Neural progenitor cell (in vitro differentiated cells): ENCODE results near the gene MLKL. TPM values are rescaled to one million over a fixed set of nuclear protein-coding genes. Genes with fewer than 3 reads are reported as not detected.

Experiments used
- DNase-seq: peaks from one replicate; pipeline ENCODE4 v3.0.0-alpha.2; 2016; ENCODE audit warnings: low spot score
- H2AFZ ChIP-seq: fragments of 200-600 bp; sonication (generic); replicated peaks from 2 replicates; pipeline ENCODE4 v1.6.1; 2016; ENCODE audit warnings: antibody characterized with exemption
- H3F3A ChIP-seq: fragments of 200-600 bp; sonication (generic); 2 replicates; pipeline ENCODE4 v1.6.1; 2016; ENCODE audit warnings: antibody characterized with exemption, low read depth
- H3K27ac ChIP-seq: fragments of 200-600 bp; sonication (generic); 2 replicates; pipeline ENCODE4 v1.5.1; 2016; ENCODE audit warnings: mild to moderate bottlenecking
- H3K27me3 ChIP-seq: fragments of 200-600 bp; sonication (generic); 2 replicates; pipeline ENCODE4 v1.6.1; 2016; ENCODE audit warnings: mild to moderate bottlenecking, moderate library complexity
- H3K36me3 ChIP-seq: fragments of 200-600 bp; sonication (generic); 2 replicates; pipeline ENCODE4 v1.5.1; 2016
- H3K4me1 ChIP-seq: fragments of 200-600 bp; sonication (generic); 2 replicates; pipeline ENCODE4 v1.6.1; 2016; ENCODE audit warnings: mixed run types
- H3K4me2 ChIP-seq: fragments of 200-600 bp; sonication (generic); 2 replicates; pipeline ENCODE4 v1.6.1; 2016
- H3K4me3 ChIP-seq: fragments of 200-600 bp; sonication (generic); 2 replicates; pipeline ENCODE4 v1.5.1; 2016
- H3K79me2 ChIP-seq: fragments of 200-600 bp; sonication (generic); 2 replicates; pipeline ENCODE4 v1.6.1; 2016; ENCODE audit warnings: low read depth
- H3K9ac ChIP-seq: fragments of 200-600 bp; sonication (generic); 2 replicates; pipeline ENCODE4 v1.6.1; 2016
- H3K9me3 ChIP-seq: fragments of 200-600 bp; sonication (generic); 2 replicates; pipeline ENCODE4 v1.5.1; 2016; ENCODE audit warnings: low read depth
- H4K20me1 ChIP-seq: fragments of 200-600 bp; sonication (generic); 2 replicates; pipeline ENCODE4 v1.6.1; 2016; ENCODE audit warnings: low read depth
- H3K27ac Mint-ChIP-seq: 3 replicates; pipeline ENCODE4 v1.8.0; 2021; ENCODE audit warnings: mixed read lengths
- H3K27me3 Mint-ChIP-seq: 2 replicates; pipeline ENCODE4 v1.8.0; 2022; ENCODE audit warnings: low read depth, mild to moderate bottlenecking, inconsistent platforms, moderate library complexity, mixed read lengths; ENCODE audit not compliant: insufficient read depth
- H3K36me3 Mint-ChIP-seq: 3 replicates; pipeline ENCODE4 v1.8.0; 2021; ENCODE audit warnings: mixed read lengths
- H3K4me1 Mint-ChIP-seq: 3 replicates; pipeline ENCODE4 v1.8.0; 2021; ENCODE audit warnings: mixed read lengths
- H3K4me3 Mint-ChIP-seq: 3 replicates; pipeline ENCODE4 v1.8.0; 2021; ENCODE audit warnings: mild to moderate bottlenecking, moderate library complexity, mixed read lengths
- H3K9me3 Mint-ChIP-seq: 3 replicates; pipeline ENCODE4 v1.8.0; 2020; ENCODE audit warnings: mixed read lengths
- EZH2 ChIP-seq: fragments of 200-600 bp; sonication (generic); IDR thresholded peaks from 2 replicates; pipeline ENCODE4 v1.6.1; 2017; ENCODE audit warnings: antibody characterized with exemption, mild to moderate bottlenecking, moderate library complexity
- EZH2phosphoT487 ChIP-seq: fragments of 200-600 bp; sonication (generic); IDR thresholded peaks from 2 replicates; pipeline ENCODE4 v1.6.1; 2017; ENCODE audit warnings: antibody characterized with exemption
- total RNA-seq: library from RNA; depleted of rRNA; stranded (reverse); fragments of >200 nt; gene quantifications from 2 replicates; pipeline ENCODE4 v1.2.3, GENCODE V29; 2015; ENCODE audit warnings: low replicate concordance
- TF ChIP-seq, protein P1 (sequence below): fragments of 200-600 bp; sonication (generic); IDR thresholded peaks from 2 replicates; pipeline ENCODE4 v1.5.1; 2017; ENCODE audit warnings: antibody characterized with exemption, mild to moderate bottlenecking

The MLKL gene
- total RNA-seq, 1 donor from 2014 or later = 0.04 TPM

DNA sequence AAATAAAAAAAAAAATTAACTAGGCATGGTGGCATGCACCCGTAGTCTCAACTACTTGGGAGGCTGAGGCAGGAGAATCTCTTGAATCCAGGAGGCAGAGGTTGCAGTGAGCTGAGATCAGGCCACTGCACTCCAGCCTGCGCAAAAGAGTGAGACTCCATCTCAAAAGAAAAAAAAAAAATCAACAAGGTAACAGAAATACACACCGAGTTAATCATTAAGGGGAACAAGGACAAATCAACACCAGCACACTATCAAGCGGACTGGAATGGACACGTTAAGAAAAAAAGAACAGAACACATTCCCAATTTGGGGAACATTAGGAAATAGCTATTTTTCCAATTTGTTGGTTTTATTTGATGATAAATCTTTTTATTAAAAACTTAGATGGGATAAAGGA lies 65.4 kb downstream of the MLKL start:
- H3K9me3 Mint-ChIP-seq = no peaks in the 10 kb centered on the region
- no peak for DNase-seq
- H3K36me3 Mint-ChIP-seq = peaks cover 19% of the 10 kb centered on the region
- H3K36me3 ChIP-seq = peaks cover 24% of the 10 kb centered on the region
- no peaks in the 10 kb centered on the region for H3K27me3 Mint-ChIP-seq
- no peak overlapping the region for H3K27ac ChIP-seq
- H3K4me1 ChIP-seq = no peaks in the 10 kb centered on the region
- no peaks in the 10 kb centered on the region for H4K20me1 ChIP-seq
- no peaks in the 10 kb centered on the region for H3F3A ChIP-seq
- no peak for TF ChIP-seq EZH2
- TF ChIP-seq, protein P1, sequence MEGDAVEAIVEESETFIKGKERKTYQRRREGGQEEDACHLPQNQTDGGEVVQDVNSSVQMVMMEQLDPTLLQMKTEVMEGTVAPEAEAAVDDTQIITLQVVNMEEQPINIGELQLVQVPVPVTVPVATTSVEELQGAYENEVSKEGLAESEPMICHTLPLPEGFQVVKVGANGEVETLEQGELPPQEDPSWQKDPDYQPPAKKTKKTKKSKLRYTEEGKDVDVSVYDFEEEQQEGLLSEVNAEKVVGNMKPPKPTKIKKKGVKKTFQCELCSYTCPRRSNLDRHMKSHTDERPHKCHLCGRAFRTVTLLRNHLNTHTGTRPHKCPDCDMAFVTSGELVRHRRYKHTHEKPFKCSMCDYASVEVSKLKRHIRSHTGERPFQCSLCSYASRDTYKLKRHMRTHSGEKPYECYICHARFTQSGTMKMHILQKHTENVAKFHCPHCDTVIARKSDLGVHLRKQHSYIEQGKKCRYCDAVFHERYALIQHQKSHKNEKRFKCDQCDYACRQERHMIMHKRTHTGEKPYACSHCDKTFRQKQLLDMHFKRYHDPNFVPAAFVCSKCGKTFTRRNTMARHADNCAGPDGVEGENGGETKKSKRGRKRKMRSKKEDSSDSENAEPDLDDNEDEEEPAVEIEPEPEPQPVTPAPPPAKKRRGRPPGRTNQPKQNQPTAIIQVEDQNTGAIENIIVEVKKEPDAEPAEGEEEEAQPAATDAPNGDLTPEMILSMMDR = no peak
- no peak for TF ChIP-seq EZH2phosphoT487
- H3K4me1 Mint-ChIP-seq = no peaks in the 10 kb centered on the region
- H3K9me3 ChIP-seq = no peaks in the 10 kb centered on the region
- no peak overlapping the region for H3K4me3 Mint-ChIP-seq
- H2AFZ ChIP-seq = no peak overlapping the region
- no peak overlapping the region for H3K27ac Mint-ChIP-seq
- H3K4me2 ChIP-seq = no peak overlapping the region
- H3K27me3 ChIP-seq = no peaks in the 10 kb centered on the region
- H3K79me2 ChIP-seq = no peaks in the 10 kb centered on the region
- no peak overlapping the region for H3K9ac ChIP-seq
- no peak overlapping the region for H3K4me3 ChIP-seq

DNA sequence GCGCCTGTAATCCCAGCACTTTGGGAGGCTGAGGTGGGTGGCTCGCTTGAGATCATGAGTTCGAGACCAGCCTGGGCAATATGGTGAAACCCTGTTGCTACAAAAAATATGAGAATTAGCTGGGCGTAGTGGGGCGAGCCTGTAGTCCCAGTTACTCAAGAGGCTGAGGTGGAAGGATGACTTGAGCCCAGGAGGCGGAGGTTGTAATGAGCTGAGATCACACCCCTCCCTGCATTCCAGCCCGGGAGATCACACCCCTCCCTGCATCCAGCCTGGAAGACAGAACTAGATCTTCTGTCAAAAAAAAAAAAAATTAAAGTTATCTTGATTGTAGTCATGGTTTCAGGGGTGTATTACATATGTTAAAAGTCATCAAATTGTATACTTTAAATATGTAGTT lies 67.0 kb downstream of the MLKL start:
- Mint-ChIP-seq H3K4me3 (no peak overlapping the region), H3K27me3 (peaks cover 2% of the 10 kb centered on the region), H3K4me1 (no peaks in the 10 kb centered on the region), H3K9me3 (no peaks in the 10 kb centered on the region), H3K36me3 (peaks cover 22% of the 10 kb centered on the region), H3K27ac (no peak overlapping the region)
- H3K79me2 ChIP-seq = no peaks in the 10 kb centered on the region
- no peaks in the 10 kb centered on the region for H3K4me1 ChIP-seq
- no peak overlapping the region for H3K27ac ChIP-seq
- peaks cover 18% of the 10 kb centered on the region for H3K36me3 ChIP-seq
- no peak for DNase-seq
- H3K4me2 ChIP-seq = no peak overlapping the region
- no peaks in the 10 kb centered on the region for H3K9me3 ChIP-seq
- H3K4me3 ChIP-seq = no peak overlapping the region
- TF ChIP-seq, protein P1 = no peak
- no peak for TF ChIP-seq EZH2
- no peak for TF ChIP-seq EZH2phosphoT487
- no peaks in the 10 kb centered on the region for H3F3A ChIP-seq
- no peaks in the 10 kb centered on the region for H3K27me3 ChIP-seq
- H4K20me1 ChIP-seq = peaks cover 6% of the 10 kb centered on the region
- H3K9ac ChIP-seq = no peak overlapping the region
- no peak overlapping the region for H2AFZ ChIP-seq

DNA sequence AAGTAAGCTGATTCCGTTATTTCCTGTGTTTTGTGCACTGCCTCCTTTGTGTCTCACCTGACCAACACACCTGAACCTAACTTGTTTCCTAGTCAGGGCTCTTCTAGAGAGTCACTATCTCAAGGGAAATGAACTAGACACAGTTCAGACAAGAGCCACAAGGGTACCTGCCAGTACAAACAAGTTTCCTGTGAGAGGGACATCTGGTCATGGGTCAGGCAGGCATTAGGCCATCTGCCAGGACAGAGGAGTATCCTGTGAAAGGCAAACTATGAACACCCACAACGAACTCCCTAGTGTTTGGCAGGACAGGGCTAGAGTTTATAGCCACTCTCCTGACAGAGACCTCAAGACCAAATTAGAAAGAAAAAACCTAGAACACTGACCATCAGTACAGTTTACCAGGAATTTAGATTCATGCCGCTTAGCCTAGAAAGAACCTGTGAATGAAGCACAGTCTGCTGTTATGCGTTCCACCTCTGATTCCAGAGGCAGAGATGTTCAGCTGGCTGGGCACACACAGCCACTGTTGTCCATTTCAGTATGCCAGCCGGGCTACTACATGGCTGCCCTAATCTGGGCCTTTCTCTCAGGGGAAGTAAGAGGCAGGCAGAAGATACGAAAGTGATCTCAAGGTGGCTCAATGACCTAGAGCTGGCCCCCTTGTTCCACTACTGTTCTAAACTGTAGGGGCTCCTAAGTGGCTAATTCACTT lies 73.0 kb downstream of the MLKL start:
- Histone ChIP-seq H3K27me3 (no peaks in the 10 kb centered on the region), H3K4me1 (no peaks in the 10 kb centered on the region), H3K4me2 (no peak overlapping the region), H3K4me3 (no peak overlapping the region), H3K79me2 (peaks cover 4% of the 10 kb centered on the region), H3K9ac (no peak overlapping the region), H4K20me1 (peaks cover 30% of the 10 kb centered on the region), H3K36me3 (peaks cover 16% of the 10 kb centered on the region), H3K27ac (no peak overlapping the region), H3F3A (peaks cover 4% of the 10 kb centered on the region), H3K9me3 (no peaks in the 10 kb centered on the region), H2AFZ (no peak overlapping the region)
- Mint-ChIP-seq H3K27ac (no peak overlapping the region), H3K36me3 (peaks cover 28% of the 10 kb centered on the region), H3K4me3 (no peak overlapping the region), H3K9me3 (no peaks in the 10 kb centered on the region), H3K27me3 (peaks cover 4% of the 10 kb centered on the region), H3K4me1 (no peaks in the 10 kb centered on the region)
- DNase-seq = no peak
- TF ChIP-seq, protein P1 = no peak
- TF ChIP-seq EZH2 = no peak
- TF ChIP-seq EZH2phosphoT487 = no peak
